ENCODE data around the gene MAML3. TPM values are rescaled to one million over a fixed set of nuclear protein-coding genes. Genes with fewer than 3 reads are reported as not detected.
"Not testable (repeated sequence)": the region's sequence is repeated elsewhere in the genome, so short reads cannot be mapped to it uniquely, and the experiment has no call there.

Gene MAML3
- total RNA-seq, 1 donor = 6.5 TPM

GRCh38 chr4:139700568-139700967 is 453.4 kb downstream of the MAML3 start:
- TF ChIP-seq, protein P1, sequence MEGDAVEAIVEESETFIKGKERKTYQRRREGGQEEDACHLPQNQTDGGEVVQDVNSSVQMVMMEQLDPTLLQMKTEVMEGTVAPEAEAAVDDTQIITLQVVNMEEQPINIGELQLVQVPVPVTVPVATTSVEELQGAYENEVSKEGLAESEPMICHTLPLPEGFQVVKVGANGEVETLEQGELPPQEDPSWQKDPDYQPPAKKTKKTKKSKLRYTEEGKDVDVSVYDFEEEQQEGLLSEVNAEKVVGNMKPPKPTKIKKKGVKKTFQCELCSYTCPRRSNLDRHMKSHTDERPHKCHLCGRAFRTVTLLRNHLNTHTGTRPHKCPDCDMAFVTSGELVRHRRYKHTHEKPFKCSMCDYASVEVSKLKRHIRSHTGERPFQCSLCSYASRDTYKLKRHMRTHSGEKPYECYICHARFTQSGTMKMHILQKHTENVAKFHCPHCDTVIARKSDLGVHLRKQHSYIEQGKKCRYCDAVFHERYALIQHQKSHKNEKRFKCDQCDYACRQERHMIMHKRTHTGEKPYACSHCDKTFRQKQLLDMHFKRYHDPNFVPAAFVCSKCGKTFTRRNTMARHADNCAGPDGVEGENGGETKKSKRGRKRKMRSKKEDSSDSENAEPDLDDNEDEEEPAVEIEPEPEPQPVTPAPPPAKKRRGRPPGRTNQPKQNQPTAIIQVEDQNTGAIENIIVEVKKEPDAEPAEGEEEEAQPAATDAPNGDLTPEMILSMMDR (IDR thresholded peaks at IDR 0.05; ENCODE audit: insufficient read depth, low read depth, low read length) = no peak
- no peak for DNase-seq (ENCODE audit: low read depth)
- H3K4me3 ChIP-seq (ENCODE audit: low read depth, low read length) = no peak overlapping the region

DNA sequence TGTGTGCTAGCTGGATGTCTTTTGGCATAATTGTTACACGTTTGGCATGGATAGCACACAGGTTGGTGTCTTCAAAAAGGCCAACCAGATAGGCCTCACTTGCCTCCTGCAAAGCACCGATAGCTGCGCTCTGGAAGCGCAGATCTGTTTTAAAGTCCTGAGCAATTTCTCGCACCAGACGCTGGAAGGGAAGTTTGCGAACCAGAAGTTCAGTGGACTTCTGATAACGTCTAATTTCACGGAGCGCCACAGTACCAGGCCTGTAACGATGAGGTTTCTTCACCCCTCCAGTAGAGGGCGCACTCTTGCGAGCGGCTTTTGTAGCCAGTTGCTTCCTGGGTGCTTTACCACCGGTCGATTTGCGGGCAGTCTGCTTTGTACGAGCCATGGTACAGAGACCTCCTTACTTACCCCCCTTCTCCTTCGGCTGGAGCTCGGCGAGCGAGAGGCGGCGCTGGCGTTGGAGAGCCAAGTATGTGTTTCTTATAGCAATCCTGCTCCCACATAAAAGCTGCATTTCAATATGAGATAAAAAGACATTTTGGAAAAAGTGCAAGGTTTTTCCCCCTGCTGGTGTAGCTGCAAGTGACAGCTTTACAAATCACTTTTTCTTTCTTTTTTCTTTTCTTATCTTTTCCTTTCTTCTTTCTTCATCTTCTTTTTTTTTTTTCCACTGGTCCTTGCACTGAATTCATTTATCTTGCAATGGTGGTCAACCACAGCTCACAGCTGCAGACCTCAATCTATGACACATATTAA is 455.6 kb downstream of the MAML3 start:
- not testable (repeated sequence) for H3K4me3 ChIP-seq (ENCODE audit: low read depth, low read length); DNase-seq (ENCODE audit: low read depth)
- TF ChIP-seq, protein P1 (IDR thresholded peaks at IDR 0.05; ENCODE audit: insufficient read depth, low read depth, low read length) = peak; percentile 6

DNA sequence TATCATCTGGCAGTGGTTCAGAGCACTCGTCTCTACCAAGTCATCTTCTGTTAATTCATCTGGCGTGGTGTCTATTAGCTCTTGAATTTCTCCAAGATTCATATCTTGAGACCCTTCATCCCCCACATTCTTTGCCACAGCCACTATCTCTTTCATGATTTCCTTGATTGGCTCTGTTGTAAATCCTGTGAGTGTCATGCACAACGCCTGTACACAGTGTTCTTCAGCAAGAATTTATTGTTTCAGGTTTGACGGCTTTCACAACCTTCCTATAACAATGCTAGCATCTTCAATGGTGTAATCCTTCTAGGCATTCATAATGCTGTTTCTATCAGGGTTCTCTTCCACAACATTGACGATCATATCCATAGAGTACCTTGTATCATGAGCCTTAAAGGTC is 457.5 kb downstream of the MAML3 start:
- TF ChIP-seq, protein P1 (IDR thresholded peaks at IDR 0.05; ENCODE audit: insufficient read depth, low read depth, low read length) = no peak
- no peak for DNase-seq (ENCODE audit: low read depth)
- H3K4me3 ChIP-seq (ENCODE audit: low read depth, low read length) = no peak overlapping the region

DNA sequence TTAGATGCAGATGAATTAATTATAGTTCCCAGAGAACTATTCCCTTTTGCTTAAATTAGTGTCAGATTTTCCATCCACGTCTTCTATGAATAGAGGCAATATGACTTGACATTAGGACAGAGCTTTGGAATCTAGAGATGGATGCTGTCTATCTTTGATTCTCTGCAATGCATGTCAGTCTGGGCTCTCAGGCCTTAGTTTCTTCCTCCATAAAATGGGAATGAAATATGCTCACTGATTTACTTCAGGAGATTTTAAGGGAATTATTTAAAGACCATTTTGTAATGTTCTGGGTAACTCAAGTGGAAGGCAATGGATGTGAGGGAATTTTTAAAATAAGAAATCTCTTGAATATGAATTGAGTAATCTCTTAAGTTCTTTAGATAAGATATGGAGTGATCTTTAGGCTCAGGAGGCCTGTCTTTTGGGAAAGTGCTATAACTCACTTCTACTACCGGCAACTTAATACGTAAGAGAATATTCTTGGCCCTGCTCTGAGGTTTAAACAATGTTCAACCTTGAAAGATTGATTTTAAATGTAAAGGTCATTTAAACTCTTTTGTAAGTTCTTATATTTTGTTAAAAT is 459.4 kb downstream of the MAML3 start:
- no peak overlapping the region for H3K4me3 ChIP-seq (ENCODE audit: low read depth, low read length)
- TF ChIP-seq, protein P1 (IDR thresholded peaks at IDR 0.05; ENCODE audit: insufficient read depth, low read depth, low read length) = no peak
- DNase-seq (ENCODE audit: low read depth) = no peak

- DNase-seq (ENCODE audit: low read depth) = no peak
- no peak overlapping the region for H3K4me3 ChIP-seq (ENCODE audit: low read depth, low read length)
- TF ChIP-seq, protein P1 (IDR thresholded peaks at IDR 0.05; ENCODE audit: insufficient read depth, low read depth, low read length) = peak; percentile 26
These were observed 461.5 kb downstream of the MAML3 start for GRCh38 chr4:139692309-139693012.

DNA sequence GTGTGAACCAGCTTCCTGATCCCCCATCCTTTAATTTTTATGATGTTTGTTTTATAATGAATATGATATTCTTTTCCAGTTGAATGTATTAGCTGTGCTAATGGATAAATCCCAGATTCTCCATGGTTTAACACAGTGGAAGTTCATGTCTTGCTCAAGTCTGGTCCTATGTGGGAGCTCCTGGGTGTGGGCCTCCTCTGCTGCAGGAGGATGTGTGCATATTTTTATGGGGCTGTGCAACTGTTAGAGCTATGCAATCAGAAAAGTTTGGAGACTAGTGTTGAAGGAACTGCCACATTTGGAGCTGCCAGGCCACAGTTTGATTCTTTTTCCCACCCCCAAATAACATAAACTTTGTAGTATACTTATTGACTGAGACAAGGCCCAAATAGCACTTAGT is 463.6 kb downstream of the MAML3 start:
- no peak for DNase-seq (ENCODE audit: low read depth)
- TF ChIP-seq, protein P1 (IDR thresholded peaks at IDR 0.05; ENCODE audit: insufficient read depth, low read depth, low read length) = no peak
- H3K4me3 ChIP-seq (ENCODE audit: low read depth, low read length) = no peak overlapping the region

Measured in fibroblast of villous mesenchyme (primary cell).